ENCODE data around the gene LRRC55.

LRRC55 gene, protein sequence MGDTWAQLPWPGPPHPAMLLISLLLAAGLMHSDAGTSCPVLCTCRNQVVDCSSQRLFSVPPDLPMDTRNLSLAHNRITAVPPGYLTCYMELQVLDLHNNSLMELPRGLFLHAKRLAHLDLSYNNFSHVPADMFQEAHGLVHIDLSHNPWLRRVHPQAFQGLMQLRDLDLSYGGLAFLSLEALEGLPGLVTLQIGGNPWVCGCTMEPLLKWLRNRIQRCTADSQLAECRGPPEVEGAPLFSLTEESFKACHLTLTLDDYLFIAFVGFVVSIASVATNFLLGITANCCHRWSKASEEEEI

DNA sequence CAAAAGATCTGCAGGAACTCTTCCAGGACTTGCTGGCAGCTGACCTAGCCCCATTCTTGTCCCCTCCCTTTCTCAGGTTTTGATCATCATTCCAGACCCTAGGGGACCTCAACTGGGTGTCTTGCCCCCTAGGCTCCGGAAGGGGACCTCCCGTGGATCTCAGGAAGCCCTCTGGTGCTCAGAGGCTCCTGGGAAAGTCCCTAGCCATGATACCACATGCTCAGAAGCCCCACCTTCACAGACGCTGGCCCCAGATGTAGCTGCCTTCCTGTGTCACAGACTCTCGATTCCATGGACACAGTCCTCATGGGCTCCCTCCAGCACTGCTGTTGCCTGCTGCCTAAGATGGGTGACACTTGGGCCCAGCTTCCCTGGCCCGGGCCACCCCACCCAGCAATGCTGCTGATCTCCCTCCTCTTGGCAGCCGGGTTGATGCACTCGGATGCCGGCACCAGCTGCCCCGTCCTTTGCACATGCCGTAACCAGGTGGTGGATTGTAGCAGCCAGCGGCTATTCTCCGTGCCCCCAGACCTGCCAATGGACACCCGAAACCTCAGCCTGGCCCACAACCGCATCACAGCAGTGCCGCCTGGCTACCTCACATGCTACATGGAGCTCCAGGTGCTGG, at the start of gene LRRC55:
Gene LRRC55, plus strand, starts transcription at position 276 of the 628 bp plus-strand sequence. Its CDS starts 70 bp downstream, at position 346.
- ATAC-seq = no peak

DNA sequence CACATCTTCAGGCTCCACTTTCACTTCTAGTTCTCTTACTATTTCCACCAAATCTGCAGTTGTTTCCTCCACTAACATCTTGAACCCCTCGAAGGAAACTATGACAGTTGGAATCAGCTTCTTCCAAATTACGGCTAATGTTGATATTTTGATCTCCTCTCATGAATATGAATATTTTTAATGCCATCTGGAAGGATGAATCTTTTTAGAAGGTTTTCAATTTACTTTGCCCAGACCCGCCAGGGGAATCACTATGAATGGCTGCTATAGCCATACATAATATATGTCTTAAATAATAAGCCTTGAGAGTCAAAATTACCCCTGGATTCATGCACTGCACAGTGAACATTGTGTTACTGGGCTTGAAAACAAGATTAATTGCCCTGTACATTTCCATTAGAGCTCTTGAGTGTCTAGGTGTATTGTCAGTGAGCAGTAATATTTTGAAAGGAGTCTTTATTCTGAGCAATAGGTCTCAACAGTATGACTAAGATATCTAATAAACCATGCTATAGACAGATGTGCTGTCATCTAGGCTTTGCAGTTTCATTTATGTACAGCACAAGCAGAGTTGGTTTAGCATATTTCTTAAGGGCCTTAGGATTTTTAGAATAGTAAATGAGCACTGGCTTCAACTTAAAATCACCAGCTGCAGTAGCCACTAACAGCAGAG, 48.3 kb upstream of the LRRC55 start:
- ATAC-seq = no peak

DNA sequence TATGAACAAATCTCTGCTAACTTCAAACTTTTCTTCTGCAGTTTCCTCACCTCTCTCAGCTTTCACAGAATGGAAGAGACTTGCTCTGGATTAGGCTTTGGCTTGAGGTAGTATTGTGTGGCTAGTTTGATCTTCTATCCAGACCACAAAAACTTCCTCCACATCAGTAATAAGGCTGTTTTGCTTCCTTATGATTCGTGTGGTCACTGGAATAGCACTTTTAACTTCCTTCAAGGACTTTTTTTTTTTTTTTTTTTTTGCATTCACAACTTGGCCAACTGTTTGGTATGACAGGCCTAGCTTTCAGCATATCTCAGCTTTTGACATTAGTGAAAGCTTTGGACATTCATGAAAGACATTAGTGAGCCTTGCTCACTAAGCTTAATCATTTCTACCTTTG, 47.5 kb upstream of the LRRC55 start:
- no peak for ATAC-seq

DNA sequence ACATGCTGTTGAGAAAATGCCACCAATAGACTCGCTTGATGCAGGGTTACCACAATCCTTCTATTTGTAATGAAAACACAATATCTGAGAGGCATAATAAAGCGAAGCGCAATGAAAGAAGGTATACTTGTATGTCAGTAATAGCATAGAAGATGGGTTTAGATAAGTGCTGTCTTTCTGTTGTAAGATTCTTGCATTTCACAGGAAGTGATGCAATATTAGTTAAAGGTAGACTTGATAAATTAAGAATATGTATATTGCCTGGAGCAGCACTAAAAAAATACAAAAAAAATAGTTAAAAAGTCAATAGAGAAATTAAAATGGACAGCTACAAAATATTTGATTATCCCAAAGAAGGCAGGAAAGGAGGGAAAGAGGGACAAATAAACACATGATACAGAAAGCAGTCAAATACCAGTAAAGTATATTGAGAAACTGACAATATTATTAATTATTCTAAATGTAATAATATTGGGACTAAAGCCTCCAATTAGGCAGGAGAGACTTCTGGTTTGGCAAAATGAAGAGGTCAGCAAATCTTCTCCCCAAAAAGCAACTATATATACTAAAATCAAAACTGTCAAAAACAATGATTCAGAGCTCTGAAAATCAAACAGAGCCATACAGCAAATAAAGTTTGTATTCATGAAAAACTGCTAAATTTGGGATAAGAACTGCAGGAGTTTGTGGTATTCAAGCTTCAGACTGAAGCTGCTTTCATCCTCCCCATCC, 46.6 kb upstream of the LRRC55 start:
- no peak for ATAC-seq

DNA sequence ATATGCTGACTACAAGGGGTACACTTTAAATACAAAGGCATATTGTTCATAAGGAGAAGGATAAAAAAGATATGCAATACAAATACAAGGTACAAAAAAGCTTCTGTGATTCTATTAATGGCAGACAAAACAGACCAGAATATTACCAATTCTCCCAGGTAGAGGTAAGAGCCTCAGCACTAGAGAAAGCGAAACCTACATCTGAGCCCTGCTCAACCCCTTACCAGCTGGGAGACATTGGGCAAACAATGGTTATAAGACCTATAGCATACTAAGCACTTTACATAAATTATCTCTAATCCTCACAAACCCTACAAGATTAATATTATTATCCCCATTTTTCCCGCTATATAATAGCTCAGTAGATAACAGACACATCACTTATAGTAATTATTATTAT, 41.2 kb upstream of the LRRC55 start:
- ATAC-seq = no peak

DNA sequence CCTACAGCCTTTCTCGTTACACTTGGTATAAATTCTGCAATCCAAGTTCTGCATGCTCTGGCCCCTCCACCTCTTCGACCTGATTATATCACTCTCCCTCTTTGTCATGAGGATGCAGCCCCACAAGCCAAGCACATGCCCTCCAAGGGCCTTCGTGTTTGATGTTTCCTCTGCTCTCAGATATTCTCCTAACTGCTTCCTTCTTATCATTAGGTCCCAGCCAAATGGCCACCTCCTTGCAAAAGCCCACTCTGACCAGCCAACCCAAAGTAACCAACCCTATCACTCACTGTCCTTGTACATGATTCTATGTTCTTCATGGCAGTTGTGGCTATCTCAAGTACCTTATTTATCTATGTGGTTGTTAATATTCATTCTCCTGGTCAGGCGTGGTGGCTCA, 38.3 kb upstream of the LRRC55 start:
- no peak for ATAC-seq

DNA sequence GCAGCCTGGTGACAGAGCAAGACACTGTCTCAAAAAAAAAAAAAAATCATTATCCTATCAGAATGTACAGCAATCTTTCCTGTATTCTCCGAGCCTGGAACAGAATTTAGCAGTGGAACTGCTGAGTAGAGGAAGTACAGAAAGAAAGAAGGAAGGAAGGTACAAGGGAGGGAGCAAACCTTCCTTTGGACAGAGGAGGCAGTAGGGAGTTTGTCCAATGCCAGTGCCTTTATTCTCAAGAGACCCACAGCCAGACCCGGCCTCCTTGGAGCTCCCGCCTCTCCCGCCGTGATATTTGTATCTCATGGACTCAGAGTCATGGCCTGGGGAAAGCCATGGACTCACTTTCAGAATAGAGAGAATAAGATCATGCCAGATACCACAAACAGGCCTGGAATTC, 37.7 kb upstream of the LRRC55 start:
- no peak for ATAC-seq

DNA sequence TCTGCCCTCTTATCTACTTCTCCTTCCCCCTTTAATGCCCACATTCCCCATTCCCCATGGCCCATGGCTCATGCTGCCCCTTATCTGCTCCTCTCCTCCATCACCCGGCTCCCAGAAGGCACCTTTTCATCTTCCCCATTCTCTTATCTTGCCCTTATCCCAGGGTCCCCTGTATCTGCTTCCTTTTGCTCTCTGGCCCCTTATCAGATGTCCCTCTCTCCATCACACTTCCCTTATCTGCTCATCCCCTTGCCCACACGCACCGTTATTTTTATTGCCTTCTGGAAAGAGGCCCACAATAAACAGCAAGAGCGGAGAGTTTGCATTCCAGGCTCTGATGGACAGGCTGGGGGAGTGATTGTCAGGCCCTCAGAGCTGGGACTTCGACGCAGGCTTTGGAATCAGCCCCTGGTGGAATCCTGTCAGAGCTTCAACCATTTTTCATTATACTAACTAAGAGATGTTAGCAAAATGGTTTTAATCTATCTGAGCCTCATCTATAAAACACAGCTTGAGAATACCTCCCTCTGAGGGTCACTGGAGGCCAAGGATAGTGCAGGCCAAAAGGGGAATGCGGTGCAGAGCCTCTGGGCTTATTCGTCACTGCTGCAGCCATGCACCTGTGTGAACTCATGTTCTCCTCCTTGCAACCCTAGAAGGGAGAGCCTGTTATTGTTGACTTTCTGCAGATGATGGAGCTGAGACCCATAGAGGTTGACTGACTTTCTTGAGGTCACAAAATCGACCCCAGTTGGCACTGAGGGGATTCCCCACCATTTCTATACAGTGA, 37.0 kb upstream of the LRRC55 start:
- ATAC-seq = no peak

DNA sequence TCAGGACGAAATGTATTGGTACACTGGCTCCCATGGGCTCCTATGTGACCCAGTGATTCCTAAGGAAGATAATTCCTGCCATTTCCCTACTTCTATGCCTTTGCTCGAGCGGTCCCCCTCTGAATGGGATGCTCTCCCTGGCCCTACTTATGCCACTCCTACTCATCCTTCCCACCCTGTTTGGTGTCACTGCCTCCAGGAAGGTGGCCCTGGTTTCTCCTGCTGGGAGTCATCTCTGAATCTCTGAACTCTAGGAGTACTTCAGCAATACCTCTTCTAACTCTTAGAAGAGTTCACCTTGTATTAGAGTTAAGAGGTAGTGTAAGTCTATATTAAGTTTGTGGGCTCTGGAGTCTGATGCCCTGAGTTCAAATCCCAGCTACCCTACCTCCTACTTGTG, 35.5 kb upstream of the LRRC55 start:
- no peak for ATAC-seq

DNA sequence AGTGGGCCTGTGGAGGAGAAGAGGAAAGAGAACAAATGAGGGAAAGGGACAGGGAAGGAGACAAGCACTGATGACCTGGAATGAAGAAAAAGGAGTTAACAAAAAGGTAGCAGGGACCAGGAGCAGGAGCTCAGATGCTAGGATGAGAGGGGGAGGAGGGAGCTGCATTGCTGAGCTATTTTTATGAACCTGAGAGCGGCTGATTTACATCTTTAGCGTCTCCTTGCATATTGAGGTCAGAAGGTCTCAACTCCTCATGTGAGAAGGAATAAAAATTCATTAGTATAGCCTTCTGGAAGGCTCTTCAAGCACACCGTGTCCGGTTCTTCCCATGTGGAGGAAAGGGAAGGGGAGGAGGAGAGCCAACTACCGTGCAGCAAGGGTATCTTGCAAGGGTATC, 33.1 kb upstream of the LRRC55 start:
- ATAC-seq = no peak

DNA sequence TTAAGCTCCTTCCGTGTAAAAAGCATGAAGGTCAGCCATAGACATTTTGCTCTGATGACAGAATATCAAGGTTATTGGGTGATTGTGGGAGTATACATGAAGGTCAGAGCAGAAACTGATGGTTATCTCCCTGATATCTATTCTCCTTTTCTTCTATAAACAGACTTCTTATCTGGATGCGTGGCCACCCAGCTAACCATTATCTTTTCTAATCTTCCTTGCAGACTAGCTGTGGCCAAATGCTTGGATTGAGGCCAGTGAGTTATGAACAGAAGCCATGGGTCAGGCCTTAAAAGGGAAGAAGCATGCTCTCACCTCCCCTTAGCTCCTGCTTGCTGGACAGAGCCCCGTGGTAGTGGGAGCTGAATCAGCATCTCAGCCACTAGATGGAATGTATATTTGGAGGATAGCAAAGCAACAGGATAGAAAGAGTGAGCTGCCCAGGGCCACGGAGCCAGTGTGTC, 31.3 kb upstream of the LRRC55 start:
- no peak for ATAC-seq

DNA sequence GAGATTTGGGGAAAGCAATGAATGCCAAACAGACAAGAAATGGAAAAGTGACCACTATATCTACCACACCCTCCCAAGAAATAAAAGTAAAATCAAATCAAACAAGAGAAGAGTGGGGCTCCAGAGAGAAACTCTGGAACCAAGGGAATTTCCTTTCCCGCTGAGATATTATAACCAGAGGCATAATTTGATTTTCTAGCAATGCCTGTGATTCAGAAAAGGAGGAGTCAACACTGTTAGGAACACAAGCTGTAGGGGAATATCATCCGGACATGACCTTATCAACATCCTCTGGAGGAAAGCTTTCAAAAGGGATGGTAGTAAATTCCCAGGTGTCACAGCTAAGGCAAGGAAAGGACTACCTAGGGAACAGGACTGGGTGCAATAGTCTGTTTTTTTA, 29.6 kb upstream of the LRRC55 start:
- no peak for ATAC-seq

DNA sequence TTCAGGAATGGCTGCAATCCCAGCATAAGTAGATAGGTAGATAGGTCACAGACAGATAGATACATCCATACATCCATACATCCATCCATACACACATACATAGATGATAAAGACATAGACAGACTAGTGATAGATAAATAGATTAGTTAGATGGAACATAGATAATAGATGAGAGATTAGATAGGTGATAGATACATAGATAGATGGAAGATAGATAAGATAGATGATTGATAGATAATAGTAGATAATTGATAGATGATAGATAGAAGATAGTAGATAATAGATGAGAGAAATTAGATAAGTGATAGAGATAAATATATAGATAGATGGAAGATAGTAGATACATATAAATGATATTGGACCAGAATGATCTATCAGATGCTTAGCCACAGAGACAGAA, 28.3 kb upstream of the LRRC55 start:
- ATAC-seq = no peak

DNA sequence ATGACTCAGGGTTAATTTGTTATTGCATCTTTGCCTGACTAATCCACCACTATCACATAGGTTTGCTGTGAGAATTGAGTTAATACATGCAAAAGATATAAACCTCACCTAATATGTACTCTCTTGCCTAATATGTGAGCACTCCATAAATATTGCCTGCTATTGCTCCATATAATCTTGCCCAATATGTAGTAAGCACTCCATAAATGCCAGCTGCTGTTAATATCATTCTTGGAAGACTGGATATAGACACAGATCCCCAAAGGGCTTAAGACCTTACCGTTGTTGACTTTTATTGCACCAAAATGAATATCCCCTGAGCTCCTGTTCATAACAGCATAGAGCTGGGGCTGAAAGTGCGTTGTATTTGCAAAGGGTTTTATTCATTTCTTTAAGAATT, 27.0 kb upstream of the LRRC55 start:
- ATAC-seq = no peak

DNA sequence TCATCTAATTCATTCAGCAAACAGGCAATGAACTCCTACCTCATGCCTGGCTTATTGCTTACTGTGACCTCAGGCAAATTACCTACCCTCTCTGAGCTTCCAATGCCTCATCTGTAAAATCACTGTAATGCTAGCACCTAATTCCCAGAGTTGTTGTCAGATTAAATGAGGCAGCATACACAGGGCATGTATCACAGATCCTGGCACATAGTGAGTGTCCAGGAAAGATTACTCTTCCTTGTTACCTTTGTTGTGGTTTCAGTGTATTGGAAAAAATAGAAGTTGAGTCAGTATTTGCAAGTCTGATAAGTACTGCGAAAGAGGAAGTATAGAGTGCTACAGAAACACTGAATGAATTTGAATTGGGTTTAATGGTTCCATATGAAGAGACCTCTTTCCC, 26.4 kb upstream of the LRRC55 start:
- no peak for ATAC-seq

DNA sequence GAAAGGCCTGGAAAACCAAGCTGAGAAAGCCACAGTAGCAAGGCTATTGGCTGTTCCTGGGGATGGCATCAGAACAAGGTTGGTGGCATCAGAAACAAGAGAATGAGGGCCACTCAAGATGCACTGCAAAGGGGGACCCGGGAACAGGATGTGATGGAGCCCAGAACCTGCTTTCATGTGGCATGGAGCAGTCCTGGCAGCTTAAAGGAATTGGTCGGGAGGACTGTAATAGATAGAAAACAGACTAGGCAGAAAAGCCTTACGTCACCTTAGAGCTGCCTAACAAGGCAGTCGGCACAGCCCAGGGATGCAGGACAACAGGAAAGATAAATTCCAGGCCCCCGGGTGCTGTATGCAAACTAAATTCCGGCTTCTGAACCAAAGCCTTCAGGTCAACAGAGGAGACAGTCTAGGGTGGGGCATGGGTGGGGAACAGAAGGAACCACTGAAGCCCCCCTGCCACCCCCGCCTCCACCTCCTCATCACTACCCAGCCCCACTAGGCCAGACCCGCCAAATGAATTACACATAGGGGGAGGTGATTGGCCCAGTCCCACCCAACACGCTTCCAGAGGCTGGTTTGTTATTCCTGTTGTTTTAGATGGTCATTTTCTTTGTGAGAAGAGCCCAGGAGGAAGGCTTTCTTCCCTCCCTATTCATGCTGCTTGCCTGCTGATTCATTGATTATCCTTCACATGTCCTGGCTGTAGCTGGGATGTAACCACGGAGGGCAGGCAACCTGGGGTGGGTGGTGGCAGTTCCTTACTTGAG, 25.7 kb upstream of the LRRC55 start:
- no peak for ATAC-seq

DNA sequence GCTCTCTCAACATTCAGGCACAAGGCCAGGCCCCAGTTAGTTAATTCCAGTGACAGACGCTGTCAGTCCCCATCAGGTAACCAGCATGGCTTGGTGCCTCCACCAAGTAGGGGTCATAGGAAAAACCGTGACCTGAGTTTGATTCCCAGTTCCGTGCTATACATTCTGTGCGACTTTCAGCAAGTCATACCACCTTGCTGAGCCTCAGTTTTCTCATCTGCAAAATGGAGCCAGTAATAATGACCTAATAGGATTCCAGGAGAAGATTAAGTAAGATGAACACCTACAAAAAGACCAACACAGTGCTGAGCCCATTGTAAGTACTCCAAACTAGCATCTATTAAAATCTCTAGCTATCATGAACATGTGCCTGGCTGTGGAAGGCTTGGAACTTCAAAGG, 24.8 kb upstream of the LRRC55 start:
- ATAC-seq = no peak

DNA sequence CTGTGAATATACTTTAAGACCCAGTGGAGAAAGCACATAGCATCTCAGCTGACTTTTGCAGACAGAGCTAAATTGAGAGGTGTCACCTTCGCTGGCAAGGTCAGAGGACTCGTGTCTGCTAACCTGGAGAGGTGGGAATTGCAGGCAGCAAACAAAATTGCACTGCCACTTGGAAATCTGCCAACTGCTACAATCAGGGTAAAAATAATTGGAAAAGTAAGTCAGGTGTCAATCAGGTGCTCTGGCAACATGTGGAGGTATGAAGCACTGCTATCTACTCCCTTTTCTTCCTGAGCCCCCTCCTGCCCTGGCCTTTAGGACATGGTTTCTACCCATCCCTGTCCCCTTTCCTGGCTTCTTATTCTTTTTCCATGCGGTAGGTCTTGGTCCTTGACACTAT, 24.1 kb upstream of the LRRC55 start:
- no peak for ATAC-seq

DNA sequence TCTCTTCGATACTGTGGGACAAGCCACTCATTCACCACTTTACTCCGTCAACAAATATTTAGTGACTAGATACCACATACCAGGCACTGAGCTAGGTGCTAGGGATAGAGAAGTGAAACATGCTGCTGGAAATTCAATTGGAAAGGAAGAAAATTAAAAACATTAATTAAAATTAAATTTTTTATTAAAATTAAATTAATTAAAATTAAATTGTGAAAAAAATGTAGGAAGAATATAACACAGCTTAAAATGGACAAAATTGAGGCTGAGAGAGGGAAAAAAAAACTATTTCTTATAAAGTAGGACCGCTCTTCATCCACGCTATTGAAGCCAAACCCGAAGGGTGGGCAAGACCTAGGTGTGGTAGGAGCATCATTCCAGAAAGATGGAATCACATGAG, 23.6 kb upstream of the LRRC55 start:
- ATAC-seq = no peak

DNA sequence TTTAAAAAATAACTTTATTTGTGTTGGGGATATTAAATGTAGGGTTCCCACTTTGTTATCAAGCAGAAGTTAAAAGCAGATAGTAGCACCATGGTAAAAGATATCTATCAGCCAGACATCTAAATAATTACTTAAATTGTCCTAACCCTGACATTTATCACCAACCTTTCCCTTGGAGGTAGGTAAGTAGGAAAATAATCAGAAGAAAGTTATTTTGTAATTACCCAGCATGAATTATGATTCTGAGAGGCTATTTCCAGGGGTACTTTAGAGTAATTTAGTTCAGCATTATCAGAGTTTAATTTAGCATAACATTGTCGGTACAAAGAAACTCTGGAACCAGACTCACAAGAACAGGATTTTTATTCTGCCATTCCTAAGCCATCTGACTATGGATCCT, 23.2 kb upstream of the LRRC55 start:
- no peak for ATAC-seq

DNA sequence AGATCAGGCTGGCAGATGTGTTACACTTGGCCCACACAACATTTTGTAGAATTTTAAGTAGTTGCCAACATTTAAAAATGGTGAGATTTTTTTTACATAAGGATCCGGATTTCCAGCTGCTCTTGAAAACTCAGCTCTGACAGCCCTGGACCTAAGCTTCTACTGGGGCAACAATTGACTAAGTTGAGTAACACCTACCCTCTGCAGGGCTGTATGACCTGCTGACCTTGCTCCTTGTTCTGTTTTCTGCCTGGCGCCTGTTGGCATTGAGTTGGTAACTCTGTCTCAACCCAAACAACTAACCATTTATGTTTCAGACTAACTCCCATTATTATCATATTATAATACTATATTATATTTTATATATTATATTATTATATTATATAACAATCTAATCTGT, 21.1 kb upstream of the LRRC55 start:
- ATAC-seq = no peak

DNA sequence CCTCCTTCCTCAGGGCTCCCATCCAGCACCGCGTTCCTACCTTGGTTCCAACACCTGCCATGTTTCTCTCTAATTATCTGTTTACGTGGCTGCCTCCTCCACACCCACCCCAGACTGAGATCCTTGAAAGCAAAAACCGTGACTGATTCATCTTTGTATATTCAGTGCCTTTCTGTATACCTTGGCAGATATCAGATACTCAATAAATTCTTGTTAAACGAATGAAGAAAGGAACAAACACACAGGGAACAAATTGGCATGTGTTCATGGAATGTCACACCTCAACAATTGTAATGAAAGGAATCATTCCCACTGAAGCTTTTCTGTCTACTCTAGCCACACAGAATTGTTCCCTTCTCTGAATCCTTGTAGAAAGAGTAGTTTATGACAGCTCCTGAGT, 20.4 kb upstream of the LRRC55 start:
- no peak for ATAC-seq
